ENCODE results near the gene PTH2. TPM values are rescaled to one million over a fixed set of nuclear protein-coding genes. Genes with fewer than 3 reads are reported as not detected.
A peak's percentile ranks its signal among the peaks of the same experiment; 100 is the strongest.

The PTH2 gene
- total and polyA plus RNA-seq, 10 donors, result not detected

DNA sequence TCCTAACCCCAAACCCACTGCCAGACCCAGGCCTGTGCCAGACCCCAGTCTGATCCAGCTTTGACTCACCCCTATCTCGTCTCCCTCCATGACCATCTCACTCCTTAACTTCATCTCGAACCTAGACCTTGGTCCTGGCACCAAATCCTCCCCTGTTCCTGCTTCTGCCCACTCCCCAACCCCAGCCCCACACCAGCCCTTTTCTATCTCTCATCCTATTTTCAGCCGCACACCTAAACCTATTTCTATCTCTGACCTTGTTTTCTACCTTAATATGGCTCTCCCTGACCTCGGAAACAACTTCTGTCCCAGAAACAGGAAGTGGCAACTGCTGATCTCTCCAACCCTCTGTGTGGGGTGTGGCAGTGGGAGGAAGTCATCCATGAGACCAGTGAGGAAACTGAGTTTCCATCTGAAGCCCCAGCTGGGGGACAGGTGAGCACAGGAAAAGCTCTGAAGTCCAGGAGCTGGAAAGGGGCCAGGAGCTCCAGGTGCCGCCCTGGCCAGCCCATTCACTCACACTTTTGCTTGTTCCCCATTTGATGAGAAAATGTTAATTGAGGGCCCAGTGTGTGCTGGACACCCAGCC lies 13.7 kb downstream of the PTH2 start:
- 41 to 50% (median 48%) methylated on average over 5 of the region's 5 CpGs for WGBS, 5 donors
- TF ChIP-seq, protein P1, sequence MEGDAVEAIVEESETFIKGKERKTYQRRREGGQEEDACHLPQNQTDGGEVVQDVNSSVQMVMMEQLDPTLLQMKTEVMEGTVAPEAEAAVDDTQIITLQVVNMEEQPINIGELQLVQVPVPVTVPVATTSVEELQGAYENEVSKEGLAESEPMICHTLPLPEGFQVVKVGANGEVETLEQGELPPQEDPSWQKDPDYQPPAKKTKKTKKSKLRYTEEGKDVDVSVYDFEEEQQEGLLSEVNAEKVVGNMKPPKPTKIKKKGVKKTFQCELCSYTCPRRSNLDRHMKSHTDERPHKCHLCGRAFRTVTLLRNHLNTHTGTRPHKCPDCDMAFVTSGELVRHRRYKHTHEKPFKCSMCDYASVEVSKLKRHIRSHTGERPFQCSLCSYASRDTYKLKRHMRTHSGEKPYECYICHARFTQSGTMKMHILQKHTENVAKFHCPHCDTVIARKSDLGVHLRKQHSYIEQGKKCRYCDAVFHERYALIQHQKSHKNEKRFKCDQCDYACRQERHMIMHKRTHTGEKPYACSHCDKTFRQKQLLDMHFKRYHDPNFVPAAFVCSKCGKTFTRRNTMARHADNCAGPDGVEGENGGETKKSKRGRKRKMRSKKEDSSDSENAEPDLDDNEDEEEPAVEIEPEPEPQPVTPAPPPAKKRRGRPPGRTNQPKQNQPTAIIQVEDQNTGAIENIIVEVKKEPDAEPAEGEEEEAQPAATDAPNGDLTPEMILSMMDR (IDR thresholded peaks at IDR 0.05 in 8 of 11, conservative IDR thresholded peaks at IDR 0.05 in 3 of 11), result no peak
- TF ChIP-seq POLR2AphosphoS5 (IDR thresholded peaks at IDR 0.05), result peak in 1 of 3 donors; percentile 40
- Histone ChIP-seq H3K4me3 (peak overlapping the region in 1 of 8 donors; percentile 1), H3K27me3 (replicated peaks in 1 of 7) (no peaks in the 10 kb centered on the region), H3K27ac (peak overlapping the region in 4 of 8 donors; percentile 35 to 65 (median 45)), H3K4me1 (peaks cover 5 to 31% (median 24%) of the 10 kb centered on the region in 6 donors), H3K36me3 (no peaks in the 10 kb centered on the region), H3K9me3 (no peaks in the 10 kb centered on the region)
- DNase-seq, result no peak
- intact Hi-C loops (cut with DNase I; ENCODE audit: low total_unique reads), result no loop called here

DNA sequence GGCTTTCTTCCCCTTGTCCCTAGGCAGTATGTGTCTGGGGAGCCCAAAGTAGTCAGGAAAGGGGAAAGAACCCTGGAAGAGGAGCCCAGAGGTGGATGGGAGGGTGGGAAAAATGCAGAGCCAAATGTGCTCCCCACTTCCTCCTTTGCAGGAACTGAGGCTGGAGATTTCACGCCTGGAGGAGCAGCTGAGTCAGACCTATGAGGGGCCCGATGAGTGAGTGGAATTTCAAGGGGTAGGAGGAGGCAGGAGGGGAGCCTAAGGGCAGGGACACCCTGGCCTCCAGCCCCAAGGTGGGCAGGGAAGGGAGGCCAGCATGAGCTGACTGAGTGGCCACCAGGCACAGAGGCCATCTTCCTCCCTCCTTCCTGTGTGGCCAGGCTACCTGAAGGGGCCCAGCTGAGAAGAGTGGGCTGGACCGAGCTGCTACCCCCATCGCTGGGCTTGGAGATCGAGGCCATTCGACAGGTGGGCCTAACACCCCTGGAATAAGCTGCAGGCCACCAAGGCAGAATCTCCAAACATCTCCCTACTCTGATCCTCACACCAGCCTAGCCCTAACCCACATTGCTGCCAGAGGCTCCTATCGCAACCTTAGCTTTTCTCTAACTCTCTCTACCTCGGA lies 14.3 kb downstream of the PTH2 start:
- TF ChIP-seq POLR2AphosphoS5 (IDR thresholded peaks at IDR 0.05), result no peak
- TF ChIP-seq, protein P1 (IDR thresholded peaks at IDR 0.05 in 8 of 11, conservative IDR thresholded peaks at IDR 0.05 in 3 of 11), result no peak
- no peak for TF ChIP-seq POLR2A (IDR thresholded peaks at IDR 0.05)
- no peak overlapping the region for H3K4me3 ChIP-seq
- H3K4me1 ChIP-seq, result peaks cover 5 to 34% (median 24%) of the 10 kb centered on the region in 6 donors
- H3K27me3 ChIP-seq (replicated peaks in 1 of 7), result no peaks in the 10 kb centered on the region
- 73 to 78% (median 77%) methylated on average over 7 to 8 of the region's 8 CpGs for WGBS, 5 donors
- H3K36me3 ChIP-seq, result no peaks in the 10 kb centered on the region
- H3K9me3 ChIP-seq, result no peaks in the 10 kb centered on the region
- intact Hi-C loops (cut with DNase I; ENCODE audit: low total_unique reads), result no loop called here
- no peak for DNase-seq
- H3K27ac ChIP-seq, result peak overlapping the region in 4 of 8 donors; percentile 35 to 65 (median 45)

- WGBS, 5 donors, result 86 to 93% (median 90%) methylated on average over 16 of the region's 16 CpGs
- DNase-seq, result no peak
- intact Hi-C loops (cut with DNase I; ENCODE audit: low total_unique reads), result no loop called here
These were observed 15.7 kb downstream of the PTH2 start for GRCh38 chr19:49407482-49408015.

More at GRCh38 chr19:49407482-49408015, 15.7 kb downstream of the PTH2 start:
- Histone ChIP-seq H3K27me3 (replicated peaks in 1 of 7) (no peaks in the 10 kb centered on the region), H3K27ac (no peak overlapping the region), H3K4me1 (peaks cover 5 to 37% (median 19%) of the 10 kb centered on the region in 6 donors), H3K4me3 (no peak overlapping the region), H3K9me3 (no peaks in the 10 kb centered on the region), H3K36me3 (no peaks in the 10 kb centered on the region)
- TF ChIP-seq POLR2A (IDR thresholded peaks at IDR 0.05) (no peak), POLR2AphosphoS5 (IDR thresholded peaks at IDR 0.05) (no peak)
- TF ChIP-seq, protein P1 (IDR thresholded peaks at IDR 0.05 in 8 of 11, conservative IDR thresholded peaks at IDR 0.05 in 3 of 11), result no peak
